GM20000 (cell line): Measurements from ENCODE around the gene ANKRD60.
A peak's percentile ranks its signal among the peaks of the same experiment; 100 is the strongest.

ENCODE experiments used
- DNase-seq: peaks from one replicate; pipeline ENCODE4 v3.0.0; 2012; ENCODE audit warnings: low spot score
- TF ChIP-seq, protein P1 (sequence below): IDR thresholded peaks from 2 replicates; pipeline ENCODE4 v1.5.1; 2012; ENCODE audit warnings: mild to moderate bottlenecking, control low read depth; ENCODE audit errors: extremely low read depth, missing control alignments

Gene ANKRD60

GRCh38 chr20:58210398-58210747 is 18.1 kb downstream of the ANKRD60 start:
- TF ChIP-seq, protein P1, sequence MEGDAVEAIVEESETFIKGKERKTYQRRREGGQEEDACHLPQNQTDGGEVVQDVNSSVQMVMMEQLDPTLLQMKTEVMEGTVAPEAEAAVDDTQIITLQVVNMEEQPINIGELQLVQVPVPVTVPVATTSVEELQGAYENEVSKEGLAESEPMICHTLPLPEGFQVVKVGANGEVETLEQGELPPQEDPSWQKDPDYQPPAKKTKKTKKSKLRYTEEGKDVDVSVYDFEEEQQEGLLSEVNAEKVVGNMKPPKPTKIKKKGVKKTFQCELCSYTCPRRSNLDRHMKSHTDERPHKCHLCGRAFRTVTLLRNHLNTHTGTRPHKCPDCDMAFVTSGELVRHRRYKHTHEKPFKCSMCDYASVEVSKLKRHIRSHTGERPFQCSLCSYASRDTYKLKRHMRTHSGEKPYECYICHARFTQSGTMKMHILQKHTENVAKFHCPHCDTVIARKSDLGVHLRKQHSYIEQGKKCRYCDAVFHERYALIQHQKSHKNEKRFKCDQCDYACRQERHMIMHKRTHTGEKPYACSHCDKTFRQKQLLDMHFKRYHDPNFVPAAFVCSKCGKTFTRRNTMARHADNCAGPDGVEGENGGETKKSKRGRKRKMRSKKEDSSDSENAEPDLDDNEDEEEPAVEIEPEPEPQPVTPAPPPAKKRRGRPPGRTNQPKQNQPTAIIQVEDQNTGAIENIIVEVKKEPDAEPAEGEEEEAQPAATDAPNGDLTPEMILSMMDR, result no peak
- DNase-seq, result no peak

- TF ChIP-seq, protein P1, result peak; percentile 100
- peak; percentile 95 for DNase-seq
These were observed 18.6 kb downstream of the ANKRD60 start for GRCh38 chr20:58209652-58210397.

GRCh38 chr20:58208944-58209343 is 19.5 kb downstream of the ANKRD60 start:
- TF ChIP-seq, protein P1, result no peak
- DNase-seq, result no peak

DNA sequence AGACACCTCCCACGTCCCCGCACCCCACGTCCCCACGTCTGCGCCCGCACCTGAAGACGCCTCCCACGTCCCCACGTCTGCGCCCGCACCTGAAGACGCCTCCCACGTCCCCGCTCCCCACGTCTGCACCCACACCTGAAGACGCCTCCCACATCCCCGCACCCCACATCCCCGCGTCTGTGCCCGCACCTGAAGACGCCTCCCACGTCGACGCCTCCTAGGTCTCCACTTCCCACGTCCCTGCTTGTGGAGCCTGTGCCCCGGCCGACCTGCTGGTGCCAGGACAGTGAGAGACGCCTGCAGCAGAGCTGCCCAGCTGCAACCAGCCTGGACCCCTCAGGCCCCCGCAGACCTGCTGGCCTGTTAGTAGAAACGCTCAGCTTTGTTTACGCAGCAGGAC is 22.6 kb downstream of the ANKRD60 start:
- DNase-seq, result no peak
- TF ChIP-seq, protein P1, result no peak

DNA sequence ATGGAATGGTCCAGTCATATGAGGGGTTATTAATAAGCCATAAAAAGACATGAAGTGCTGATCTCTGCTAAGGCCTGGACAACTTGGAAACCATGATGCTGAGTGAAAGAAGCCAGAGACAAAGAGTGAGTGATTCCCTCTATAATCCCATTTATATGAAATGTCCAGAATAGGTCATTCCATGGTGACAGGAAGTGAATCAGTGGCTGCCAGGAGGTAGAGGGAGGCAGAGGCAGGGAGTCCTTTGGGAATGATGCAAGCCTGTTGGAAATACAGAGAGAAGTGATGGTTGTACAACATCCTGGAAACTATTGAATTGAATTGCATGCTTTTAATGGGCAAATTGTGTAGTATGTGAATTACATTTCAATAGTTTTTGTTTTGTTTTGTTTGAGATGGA is 26.4 kb downstream of the ANKRD60 start:
- TF ChIP-seq, protein P1, result no peak
- no peak for DNase-seq

DNA sequence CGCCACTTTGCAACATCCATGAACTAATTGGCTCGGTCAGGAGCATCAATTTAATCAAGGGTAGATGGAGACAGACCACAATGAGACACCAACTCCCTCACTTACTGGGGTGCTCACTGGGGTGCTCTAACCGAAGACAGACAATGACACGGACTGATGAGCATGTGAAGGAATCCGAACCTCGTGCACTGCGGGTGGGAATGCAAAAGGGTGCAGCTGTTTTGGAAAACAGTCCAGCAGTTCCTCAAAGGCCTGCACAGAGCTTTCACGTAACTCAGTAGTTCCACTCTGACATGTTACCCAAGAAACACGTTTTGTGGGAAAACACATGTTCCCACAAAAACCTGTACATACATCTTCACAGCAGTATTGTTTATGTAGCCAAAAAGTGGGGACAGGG is 26.8 kb downstream of the ANKRD60 start:
- TF ChIP-seq, protein P1, result no peak
- no peak for DNase-seq

GRCh38 chr20:58199469-58199868 is 29.0 kb downstream of the ANKRD60 start:
- DNase-seq, result no peak
- TF ChIP-seq, protein P1, result no peak
